GM12878 (cell line): Measurements from ENCODE around the gene PTPRJ. TPM values are rescaled to one million over a fixed set of nuclear protein-coding genes. Genes with fewer than 3 reads are reported as not detected.

Experiments
- ATAC-seq: fragments of 200-7000 bp; cut with Tn5 transposase; 3 replicates; pipeline ENCODE4 v1.9.1; 2020; ENCODE audit warnings: mild to moderate bottlenecking, moderate library complexity
- BruUV-seq: library from RNA; stranded (reverse); fragments of 400-500 nt; replicated peaks from 2 replicates; lab custom pipeline; 2021; lab: Mats Ljungman, UMichigan
- CTCF ChIA-PET: fragments of 300-600 bp; sonication (Branson Sonifier 250); formaldehyde crosslinking; extraction: SDS; loops from one replicate; lab custom pipeline; 2021; ENCODE audit warnings: inconsistent platforms; lab: Yijun Ruan, JAX
- POLR2A ChIA-PET: fragments of 350-600 bp; formaldehyde crosslinking; extraction: SDS; loops from one replicate; lab custom pipeline; 2021; ENCODE audit warnings: inconsistent platforms; lab: Charles Lee
- RAD21 ChIA-PET: fragments of 300-600 bp; sonication (Branson Sonifier 250); formaldehyde crosslinking; loops from one replicate; lab custom pipeline; 2023; ENCODE audit warnings: antibody characterized with exemption; ENCODE audit not compliant: unreplicated experiment; lab: Charles Lee
- SMC1A ChIA-PET: fragments of 300-600 bp; sonication (Branson Sonifier 250); formaldehyde crosslinking; loops from one replicate; lab custom pipeline; 2023; ENCODE audit not compliant: unreplicated experiment, uncharacterized antibody; lab: Charles Lee
- DNase-seq: peaks from one replicate; pipeline ENCODE4 v3.0.0-alpha.2; 2011; ENCODE audit warnings: low read depth, low spot score
- FAIRE-seq: peaks from 3 replicates; lab custom pipeline; 2011; peaks lifted over from hg19 to GRCh38; lab: Jason Lieb, UNC
- H2AFZ ChIP-seq: 2 replicates; pipeline ENCODE4 v1.6.0; 2011; ENCODE audit warnings: low read depth, low read length, control low read depth; ENCODE audit not compliant: control insufficient read depth
- H3K27ac ChIP-seq: 2 replicates; pipeline ENCODE4 v1.5.1; 2011; ENCODE audit warnings: control low read depth; ENCODE audit not compliant: control insufficient read depth, insufficient read depth
- H3K27me3 ChIP-seq, 2 experiments: replicated peaks in 1 of 2; 2 replicates each; pipeline versions ENCODE4 v1.6.0 to v1.6.1; 2011; ENCODE audit warnings: low read length in 1 of 2; ENCODE audit not compliant: control insufficient read depth in 2 of 2, insufficient read depth in 2 of 2
- H3K36me3 ChIP-seq, 2 experiments: 2 replicates each; pipeline ENCODE4 v1.5.1; 2011; ENCODE audit warnings: low read length in 1 of 2; ENCODE audit not compliant: control insufficient read depth in 2 of 2, insufficient read depth in 2 of 2
- H3K4me1 ChIP-seq: 2 replicates; pipeline ENCODE4 v1.6.1; 2011; ENCODE audit warnings: mild to moderate bottlenecking, low read length, moderate library complexity, mixed read lengths; ENCODE audit not compliant: control insufficient read depth, insufficient read depth
- H3K4me2 ChIP-seq: 2 replicates; pipeline ENCODE4 v1.6.0; 2011; ENCODE audit warnings: control low read depth; ENCODE audit not compliant: control insufficient read depth, insufficient read depth
- H3K4me3 ChIP-seq: fragments of 200-600 bp; sonication (generic); 2 replicates; pipeline ENCODE4 v1.5.1; 2016
- H3K79me2 ChIP-seq: 2 replicates; pipeline ENCODE4 v1.6.0; 2011; ENCODE audit warnings: low read length; ENCODE audit not compliant: control insufficient read depth, insufficient read depth
- H3K9ac ChIP-seq: 2 replicates; pipeline ENCODE4 v1.8.0; 2011; ENCODE audit warnings: low read length, control low read depth, mixed read lengths; ENCODE audit not compliant: control insufficient read depth, insufficient read depth
- H3K9me3 ChIP-seq: replicated peaks from 3 replicates; pipeline ENCODE4 v1.5.1; 2011; ENCODE audit warnings: mild to moderate bottlenecking, low read length; ENCODE audit not compliant: control insufficient read depth, insufficient read depth
- H4K20me1 ChIP-seq: 2 replicates; pipeline ENCODE4 v1.6.0; 2011; ENCODE audit not compliant: control insufficient read depth, insufficient read depth
- BCL11A ChIP-seq: IDR thresholded peaks from 2 replicates; pipeline ENCODE4 v1.6.1; 2011; ENCODE audit warnings: low read depth, low read length
- CREM ChIP-seq: IDR thresholded peaks from 2 replicates; pipeline ENCODE4 v1.6.1; 2014; ENCODE audit warnings: antibody characterized with exemption, low read depth
- JUNB ChIP-seq: IDR thresholded peaks from 2 replicates; pipeline ENCODE4 v1.6.1; 2016; ENCODE audit warnings: antibody characterized with exemption, mild to moderate bottlenecking
- NR2C1 ChIP-seq: fragments of 450-650 bp; IDR thresholded peaks from 2 replicates; pipeline ENCODE4 v1.6.1; 2017; ENCODE audit warnings: antibody characterized with exemption, mild to moderate bottlenecking, moderate library complexity
- PML ChIP-seq: IDR thresholded peaks from 2 replicates; pipeline ENCODE4 v1.6.1; 2012; ENCODE audit warnings: low read length, inconsistent platforms
- POLR2AphosphoS2 ChIP-seq: IDR thresholded peaks from 2 replicates; pipeline ENCODE4 v1.6.1; 2011; ENCODE audit warnings: low read depth, mild to moderate bottlenecking, low read length, improper control_type of control experiment, moderate library complexity
- RELA ChIP-seq: fragments of 450-650 bp; IDR thresholded peaks from 2 replicates; pipeline ENCODE4 v1.8.0; 2014; ENCODE audit warnings: borderline replicate concordance; ENCODE audit not compliant: partially characterized antibody
- SMC3 ChIP-seq: IDR thresholded peaks from 2 replicates; pipeline ENCODE4 v1.6.1; 2011; ENCODE audit warnings: low read length, improper control_type of control experiment, borderline replicate concordance
- STAT1 ChIP-seq: fragments of 450-650 bp; conservative IDR thresholded peaks from 2 replicates; pipeline ENCODE4 v1.6.1; 2014; ENCODE audit warnings: antibody characterized with exemption, mild to moderate bottlenecking
- WGBS: methylation state at CpG from one replicate; pipeline ENCODE4 v1.1.6; 2016; ENCODE audit warnings: low lambda C conversion rate; ENCODE audit not compliant: insufficient replicate concordance, insufficient coverage; ENCODE audit errors: missing lambda C conversion rate; 5-methylcytosine and 5-hydroxymethylcytosine counted together
- in situ Hi-C: fragments of 300-500 bp; cut with MboI; formaldehyde crosslinking; loops from 9 replicates; pipeline ENCODE4 v1.14.3; 2018; ENCODE audit warnings: mixed read lengths
- intact Hi-C: fragments of 100-400 bp; cut with micrococcal nuclease; formaldehyde crosslinking; loops from one replicate; pipeline ENCODE4 v1.14.2; 2022; ENCODE audit not compliant: unreplicated experiment
- polyA plus RNA-seq, 11 experiments: library from polyadenylated mRNA; depleted of rRNA in 4 of 11; unstranded in 6 of 11; stranded (reverse) in 5 of 11; fragments of >200 nt; fragmentation: Nextera tagmentation in 4 of 11; fragmentation: Illumina TruSeq in 1 of 11; extraction: Ambion mirVana in 4 of 11; extraction: Trizol in 1 of 11; gene quantifications; 1 replicate in 1 of 11; 2 replicates in 10 of 11; pipeline versions ENCODE4 v1.2.1 to v1.2.3, GENCODE V29; 2011 to 2016; ENCODE audit warnings: inconsistent platforms in 2 of 11, missing spikeins in 2 of 11, low read depth in 1 of 11
- total RNA-seq, 4 experiments: library from RNA; depleted of rRNA in 3 of 4; stranded (reverse); fragments of >200 nt in 3 of 4; fragmentation: Illumina TruSeq in 1 of 4; extraction: Trizol in 1 of 4; gene quantifications; 2 replicates each; pipeline versions ENCODE4 v1.2.1 to v1.2.3, GENCODE V29; 2013 to 2021
- TF ChIP-seq, protein P1 (sequence below): IDR thresholded peaks from 2 replicates; pipeline ENCODE4 v1.6.1; 2012; ENCODE audit warnings: low read depth, low read length, improper control_type of control experiment
- TF ChIP-seq, protein P2 (sequence below), 3 experiments: IDR thresholded peaks in 2 of 3; conservative IDR thresholded peaks in 1 of 3; 2 replicates each; pipeline ENCODE4 v1.5.1; 2011; ENCODE audit warnings: low read depth in 3 of 3, low read length in 3 of 3, mild to moderate bottlenecking in 3 of 3, control low read depth in 2 of 3, moderate library complexity in 2 of 3, inconsistent platforms in 1 of 3, mixed read lengths in 1 of 3; ENCODE audit not compliant: control insufficient read depth in 2 of 3, insufficient read depth in 1 of 3; ENCODE audit errors: extremely low read depth in 1 of 3
- TF ChIP-seq, protein P3 (sequence below): IDR thresholded peaks from 2 replicates; pipeline ENCODE4 v1.6.1; 2012; ENCODE audit warnings: improper control_type of control experiment, low read depth, low read length; ENCODE audit not compliant: insufficient replicate concordance

The PTPRJ gene
- total and polyA plus RNA-seq, 10 of the 15 experiments (the other 5 are each of a cell fraction or from before 2014, with no cell fraction given) = 0.22 to 22.4 (median 7.4) TPM

DNA sequence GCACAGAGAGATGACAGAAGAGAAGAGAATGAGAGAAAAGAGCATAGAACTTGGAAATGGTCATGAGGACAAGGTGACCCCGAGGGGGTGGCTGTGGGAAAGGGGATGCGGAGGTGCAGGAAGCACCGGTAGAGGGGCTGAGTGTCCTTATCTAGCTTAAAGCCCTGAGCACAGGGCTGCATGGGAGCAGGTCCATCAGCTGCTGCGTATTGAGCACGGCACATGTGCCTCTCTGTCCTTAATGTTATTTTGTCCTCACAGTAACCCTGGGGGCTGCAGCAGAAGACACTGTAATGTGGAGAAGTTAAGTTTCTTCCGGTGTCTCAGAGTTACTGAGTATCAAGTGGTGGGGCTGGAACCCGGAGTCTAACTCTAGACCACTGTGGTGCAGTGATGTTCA, 141.9 kb downstream of the PTPRJ start:
- Histone ChIP-seq H2AFZ (no peak overlapping the region), H3K9me3 (no peaks in the 10 kb centered on the region), H3K79me2 (no peaks in the 10 kb centered on the region), H3K27ac (no peak overlapping the region), H3K27me3 (no peaks in the 10 kb centered on the region; a peak in 2 of 4 replicates), H3K4me3 (no peak overlapping the region), H4K20me1 (no peaks in the 10 kb centered on the region)
- ChIA-PET SMC1A (interaction anchor here (1.6 kb wide), 1 partner anchor 10 kb away, joined by 4 read pairs; no protein-coding TSS in a partner anchor), CTCF (interaction anchor here (1.3 kb wide), 1 partner anchor 188 kb away, joined by 4 read pairs; no protein-coding TSS in a partner anchor)
- in situ Hi-C loops = loop anchor here (5.0 kb wide), 1 partner anchor 50 kb away; no protein-coding TSS in a partner anchor
- no TSS peak for BruUV-seq
- TF ChIP-seq SMC3 (no peak), POLR2AphosphoS2 (no peak), BCL11A (no peak), CREM (no peak), RELA (no peak), PML (no peak), NR2C1 (no peak), JUNB (no peak), STAT1 (no peak)
- TF ChIP-seq, protein P1, sequence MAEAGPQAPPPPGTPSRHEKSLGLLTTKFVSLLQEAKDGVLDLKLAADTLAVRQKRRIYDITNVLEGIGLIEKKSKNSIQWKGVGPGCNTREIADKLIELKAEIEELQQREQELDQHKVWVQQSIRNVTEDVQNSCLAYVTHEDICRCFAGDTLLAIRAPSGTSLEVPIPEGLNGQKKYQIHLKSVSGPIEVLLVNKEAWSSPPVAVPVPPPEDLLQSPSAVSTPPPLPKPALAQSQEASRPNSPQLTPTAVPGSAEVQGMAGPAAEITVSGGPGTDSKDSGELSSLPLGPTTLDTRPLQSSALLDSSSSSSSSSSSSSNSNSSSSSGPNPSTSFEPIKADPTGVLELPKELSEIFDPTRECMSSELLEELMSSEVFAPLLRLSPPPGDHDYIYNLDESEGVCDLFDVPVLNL = no peak
- TF ChIP-seq, protein P2, sequence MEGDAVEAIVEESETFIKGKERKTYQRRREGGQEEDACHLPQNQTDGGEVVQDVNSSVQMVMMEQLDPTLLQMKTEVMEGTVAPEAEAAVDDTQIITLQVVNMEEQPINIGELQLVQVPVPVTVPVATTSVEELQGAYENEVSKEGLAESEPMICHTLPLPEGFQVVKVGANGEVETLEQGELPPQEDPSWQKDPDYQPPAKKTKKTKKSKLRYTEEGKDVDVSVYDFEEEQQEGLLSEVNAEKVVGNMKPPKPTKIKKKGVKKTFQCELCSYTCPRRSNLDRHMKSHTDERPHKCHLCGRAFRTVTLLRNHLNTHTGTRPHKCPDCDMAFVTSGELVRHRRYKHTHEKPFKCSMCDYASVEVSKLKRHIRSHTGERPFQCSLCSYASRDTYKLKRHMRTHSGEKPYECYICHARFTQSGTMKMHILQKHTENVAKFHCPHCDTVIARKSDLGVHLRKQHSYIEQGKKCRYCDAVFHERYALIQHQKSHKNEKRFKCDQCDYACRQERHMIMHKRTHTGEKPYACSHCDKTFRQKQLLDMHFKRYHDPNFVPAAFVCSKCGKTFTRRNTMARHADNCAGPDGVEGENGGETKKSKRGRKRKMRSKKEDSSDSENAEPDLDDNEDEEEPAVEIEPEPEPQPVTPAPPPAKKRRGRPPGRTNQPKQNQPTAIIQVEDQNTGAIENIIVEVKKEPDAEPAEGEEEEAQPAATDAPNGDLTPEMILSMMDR (IDR thresholded peaks at IDR 0.05 in 2 of 3, conservative IDR thresholded peaks at IDR 0.05 in 1 of 3; ENCODE audit: control insufficient read depth in 2 of 3, extremely low read depth in 1 of 3, insufficient read depth in 1 of 3, low read depth in 3 of 3, low read length in 3 of 3) = no peak
- TF ChIP-seq, protein P3, sequence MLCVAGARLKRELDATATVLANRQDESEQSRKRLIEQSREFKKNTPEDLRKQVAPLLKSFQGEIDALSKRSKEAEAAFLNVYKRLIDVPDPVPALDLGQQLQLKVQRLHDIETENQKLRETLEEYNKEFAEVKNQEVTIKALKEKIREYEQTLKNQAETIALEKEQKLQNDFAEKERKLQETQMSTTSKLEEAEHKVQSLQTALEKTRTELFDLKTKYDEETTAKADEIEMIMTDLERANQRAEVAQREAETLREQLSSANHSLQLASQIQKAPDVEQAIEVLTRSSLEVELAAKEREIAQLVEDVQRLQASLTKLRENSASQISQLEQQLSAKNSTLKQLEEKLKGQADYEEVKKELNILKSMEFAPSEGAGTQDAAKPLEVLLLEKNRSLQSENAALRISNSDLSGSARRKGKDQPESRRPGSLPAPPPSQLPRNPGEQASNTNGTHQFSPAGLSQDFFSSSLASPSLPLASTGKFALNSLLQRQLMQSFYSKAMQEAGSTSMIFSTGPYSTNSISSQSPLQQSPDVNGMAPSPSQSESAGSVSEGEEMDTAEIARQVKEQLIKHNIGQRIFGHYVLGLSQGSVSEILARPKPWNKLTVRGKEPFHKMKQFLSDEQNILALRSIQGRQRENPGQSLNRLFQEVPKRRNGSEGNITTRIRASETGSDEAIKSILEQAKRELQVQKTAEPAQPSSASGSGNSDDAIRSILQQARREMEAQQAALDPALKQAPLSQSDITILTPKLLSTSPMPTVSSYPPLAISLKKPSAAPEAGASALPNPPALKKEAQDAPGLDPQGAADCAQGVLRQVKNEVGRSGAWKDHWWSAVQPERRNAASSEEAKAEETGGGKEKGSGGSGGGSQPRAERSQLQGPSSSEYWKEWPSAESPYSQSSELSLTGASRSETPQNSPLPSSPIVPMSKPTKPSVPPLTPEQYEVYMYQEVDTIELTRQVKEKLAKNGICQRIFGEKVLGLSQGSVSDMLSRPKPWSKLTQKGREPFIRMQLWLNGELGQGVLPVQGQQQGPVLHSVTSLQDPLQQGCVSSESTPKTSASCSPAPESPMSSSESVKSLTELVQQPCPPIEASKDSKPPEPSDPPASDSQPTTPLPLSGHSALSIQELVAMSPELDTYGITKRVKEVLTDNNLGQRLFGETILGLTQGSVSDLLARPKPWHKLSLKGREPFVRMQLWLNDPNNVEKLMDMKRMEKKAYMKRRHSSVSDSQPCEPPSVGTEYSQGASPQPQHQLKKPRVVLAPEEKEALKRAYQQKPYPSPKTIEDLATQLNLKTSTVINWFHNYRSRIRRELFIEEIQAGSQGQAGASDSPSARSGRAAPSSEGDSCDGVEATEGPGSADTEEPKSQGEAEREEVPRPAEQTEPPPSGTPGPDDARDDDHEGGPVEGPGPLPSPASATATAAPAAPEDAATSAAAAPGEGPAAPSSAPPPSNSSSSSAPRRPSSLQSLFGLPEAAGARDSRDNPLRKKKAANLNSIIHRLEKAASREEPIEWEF = no peak
- TF ChIP-seq, all 136 proteins: peak for 0
- ChIA-PET POLR2A (no interaction called here), RAD21 (no interaction called here)
- ATAC-seq (no peak), DNase-seq (no peak), FAIRE-seq (no peak)
- intact Hi-C loops = no loop called here
- Histone ChIP-seq H3K4me2 (no peak overlapping the region), H3K36me3 (peaks cover 0 to 13% of the 10 kb centered on the region in 2 experiments; a peak in 1 of 4 replicates), H3K4me1 (peaks cover 10% of the 10 kb centered on the region), H3K9ac (no peak overlapping the region)
- 53% methylated on average over 7 of the region's 7 CpGs for WGBS
